KMS-11 (cell line): Measurements from ENCODE around the gene VN1R5.

Source experiments
- H2AFZ ChIP-seq: fragments of 200-600 bp; sonication (generic); 2 replicates; pipeline ENCODE4 v1.6.1; 2016; ENCODE audit warnings: antibody characterized with exemption, mixed run types, low read depth
- H3K27ac ChIP-seq: fragments of 200-600 bp; sonication (generic); 2 replicates; pipeline ENCODE4 v1.6.1; 2016; ENCODE audit warnings: mild to moderate bottlenecking, mixed run types
- H3K27me3 ChIP-seq: fragments of 200-600 bp; sonication (generic); 2 replicates; pipeline ENCODE4 v1.6.1; 2017; ENCODE audit warnings: mild to moderate bottlenecking, low read depth, mixed run types, moderate library complexity; ENCODE audit not compliant: insufficient read depth
- H3K36me3 ChIP-seq: fragments of 200-600 bp; sonication (generic); 2 replicates; pipeline ENCODE4 v1.6.1; 2017; ENCODE audit warnings: mild to moderate bottlenecking, mixed run types; ENCODE audit not compliant: insufficient read depth
- H3K4me1 ChIP-seq: fragments of 200-600 bp; sonication (generic); 2 replicates; pipeline ENCODE4 v1.6.1; 2016; ENCODE audit warnings: mild to moderate bottlenecking, low read depth, mixed run types; ENCODE audit not compliant: poor library complexity, severe bottlenecking
- H3K4me2 ChIP-seq: fragments of 200-600 bp; sonication (generic); 2 replicates; pipeline ENCODE4 v1.7.0; 2016; ENCODE audit warnings: mild to moderate bottlenecking, mixed run types
- H3K4me3 ChIP-seq: fragments of 200-600 bp; sonication (generic); IDR thresholded peaks from 2 replicates; pipeline ENCODE4 v1.6.1; 2017; ENCODE audit warnings: low read depth, low read length, mixed read lengths; ENCODE audit not compliant: insufficient read depth
- H3K79me2 ChIP-seq: fragments of 200-600 bp; sonication (generic); 2 replicates; pipeline ENCODE4 v1.6.1; 2016; ENCODE audit warnings: low read depth, mixed run types; ENCODE audit not compliant: insufficient read depth
- H3K9ac ChIP-seq: fragments of 200-600 bp; sonication (generic); 2 replicates; pipeline ENCODE4 v1.6.1; 2016; ENCODE audit warnings: mild to moderate bottlenecking, mixed run types
- H4K20me1 ChIP-seq: fragments of 200-600 bp; sonication (generic); 2 replicates; pipeline ENCODE4 v1.6.1; 2016; ENCODE audit warnings: mild to moderate bottlenecking, mixed run types; ENCODE audit not compliant: insufficient read depth
- CTCF ChIP-seq: fragments of 200-600 bp; sonication (generic); conservative IDR thresholded peaks from 2 replicates; pipeline ENCODE4 v1.6.1; 2017; ENCODE audit warnings: low read depth, mild to moderate bottlenecking, antibody characterized with exemption, low read length, moderate library complexity, mixed read lengths

Gene VN1R5

GRCh38 chr1:247295746-247296145, 39.9 kb downstream of the VN1R5 start:
- Histone ChIP-seq H3K27ac (no peak overlapping the region), H3K36me3 (no peaks in the 10 kb centered on the region), H3K9ac (no peak overlapping the region), H3K79me2 (no peaks in the 10 kb centered on the region), H2AFZ (no peak overlapping the region), H3K27me3 (no peaks in the 10 kb centered on the region), H4K20me1 (no peaks in the 10 kb centered on the region), H3K4me1 (peaks cover 10% of the 10 kb centered on the region), H3K4me3 (no peak overlapping the region), H3K4me2 (no peak overlapping the region)
- no peak for TF ChIP-seq CTCF

- H3K4me3 ChIP-seq: no peak overlapping the region
- H3K9ac ChIP-seq: no peak overlapping the region
- H2AFZ ChIP-seq: no peak overlapping the region
- no peak for TF ChIP-seq CTCF
- no peaks in the 10 kb centered on the region for H3K36me3 ChIP-seq
- peaks cover 10% of the 10 kb centered on the region for H3K4me1 ChIP-seq
- H4K20me1 ChIP-seq: no peaks in the 10 kb centered on the region
- H3K27ac ChIP-seq: no peak overlapping the region
- no peaks in the 10 kb centered on the region for H3K79me2 ChIP-seq
- no peaks in the 10 kb centered on the region for H3K27me3 ChIP-seq
- H3K4me2 ChIP-seq: no peak overlapping the region; the same call in 1 of the 2 replicates
These were observed 40.8 kb downstream of the VN1R5 start for GRCh38 chr1:247296599-247297180.

- no peaks in the 10 kb centered on the region for H3K36me3 ChIP-seq
- H3K4me1 ChIP-seq: peaks cover 10% of the 10 kb centered on the region
- H3K27ac ChIP-seq: no peak overlapping the region
- no peaks in the 10 kb centered on the region for H3K79me2 ChIP-seq
- no peaks in the 10 kb centered on the region for H4K20me1 ChIP-seq
- no peak overlapping the region; the same call in 1 of the 2 replicates for H3K4me2 ChIP-seq
- H3K27me3 ChIP-seq: no peaks in the 10 kb centered on the region
- no peak overlapping the region for H2AFZ ChIP-seq
- TF ChIP-seq CTCF: no peak
- no peak overlapping the region for H3K4me3 ChIP-seq
- H3K9ac ChIP-seq: no peak overlapping the region
These were observed 41.6 kb downstream of the VN1R5 start for GRCh38 chr1:247297263-247298123.

- Histone ChIP-seq H3K9ac (no peak overlapping the region), H3K27me3 (no peaks in the 10 kb centered on the region), H4K20me1 (no peaks in the 10 kb centered on the region), H3K79me2 (no peaks in the 10 kb centered on the region), H3K36me3 (no peaks in the 10 kb centered on the region), H3K27ac (no peak overlapping the region), H3K4me1 (peaks cover 10% of the 10 kb centered on the region), H3K4me2 (no peak overlapping the region), H2AFZ (no peak overlapping the region), H3K4me3 (no peak overlapping the region)
- no peak for TF ChIP-seq CTCF
These were observed 42.2 kb downstream of the VN1R5 start for GRCh38 chr1:247298124-247298481.
